ENCODE results near the gene CHN2. TPM values are rescaled to one million over a fixed set of nuclear protein-coding genes. Genes with fewer than 3 reads are reported as not detected.

The CHN2 gene
- total RNA-seq, 1 donor from 2014 or later = 0.50 TPM

- no peak for DNase-seq (ENCODE audit: low spot score)
- H3K9me3 Mint-ChIP-seq (ENCODE audit: low read depth) = no peaks in the 10 kb centered on the region
- peaks cover 16% of the 10 kb centered on the region for H3K27me3 Mint-ChIP-seq (ENCODE audit: low read depth)
- no peaks in the 10 kb centered on the region for H3K36me3 Mint-ChIP-seq (ENCODE audit: low read depth)
- TF ChIP-seq CTCF (IDR thresholded peaks at IDR 0.05) = no peak
- H3K27ac Mint-ChIP-seq (ENCODE audit: unreplicated experiment) = no peak overlapping the region
- no peak overlapping the region for H3K4me3 Mint-ChIP-seq (ENCODE audit: unreplicated experiment)
- H3K4me1 Mint-ChIP-seq (ENCODE audit: low read depth) = no peaks in the 10 kb centered on the region
Measured at GRCh38 chr7:29247963-29248236, 53.3 kb downstream of the CHN2 start.

GRCh38 chr7:29248713-29249382 is 54.3 kb downstream of the CHN2 start:
- Mint-ChIP-seq H3K36me3 (ENCODE audit: low read depth) (no peaks in the 10 kb centered on the region), H3K27ac (ENCODE audit: unreplicated experiment) (no peak overlapping the region)

GRCh38 chr7:29249383-29249750 is 54.8 kb downstream of the CHN2 start:
- no peak for DNase-seq (ENCODE audit: low spot score)
- no peaks in the 10 kb centered on the region for H3K9me3 Mint-ChIP-seq (ENCODE audit: low read depth)
- H3K27me3 Mint-ChIP-seq (ENCODE audit: low read depth) = peaks cover 9% of the 10 kb centered on the region
- H3K4me1 Mint-ChIP-seq (ENCODE audit: low read depth) = no peaks in the 10 kb centered on the region
- no peak for TF ChIP-seq CTCF (IDR thresholded peaks at IDR 0.05)
- H3K4me3 Mint-ChIP-seq (ENCODE audit: unreplicated experiment) = no peak overlapping the region
- H3K27ac Mint-ChIP-seq (ENCODE audit: unreplicated experiment) = no peak overlapping the region
- no peaks in the 10 kb centered on the region for H3K36me3 Mint-ChIP-seq (ENCODE audit: low read depth)

More at GRCh38 chr7:29248713-29249382, 54.3 kb downstream of the CHN2 start:
- no peaks in the 10 kb centered on the region for H3K4me1 Mint-ChIP-seq (ENCODE audit: low read depth)
- TF ChIP-seq CTCF (IDR thresholded peaks at IDR 0.05) = no peak
- H3K9me3 Mint-ChIP-seq (ENCODE audit: low read depth) = no peaks in the 10 kb centered on the region
- peaks cover 12% of the 10 kb centered on the region for H3K27me3 Mint-ChIP-seq (ENCODE audit: low read depth)
- H3K4me3 Mint-ChIP-seq (ENCODE audit: unreplicated experiment) = no peak overlapping the region
- DNase-seq (ENCODE audit: low spot score) = no peak

- no peak for TF ChIP-seq CTCF (IDR thresholded peaks at IDR 0.05)
- Mint-ChIP-seq H3K27me3 (ENCODE audit: low read depth) (peaks cover 4% of the 10 kb centered on the region), H3K4me3 (ENCODE audit: unreplicated experiment) (no peak overlapping the region), H3K4me1 (ENCODE audit: low read depth) (no peaks in the 10 kb centered on the region), H3K36me3 (ENCODE audit: low read depth) (no peaks in the 10 kb centered on the region), H3K9me3 (ENCODE audit: low read depth) (no peaks in the 10 kb centered on the region), H3K27ac (ENCODE audit: unreplicated experiment) (no peak overlapping the region)
- DNase-seq (ENCODE audit: low spot score) = no peak
Measured at GRCh38 chr7:29249860-29250259, 55.3 kb downstream of the CHN2 start.

- DNase-seq (ENCODE audit: low spot score) = no peak
- Mint-ChIP-seq H3K9me3 (ENCODE audit: low read depth) (no peaks in the 10 kb centered on the region), H3K4me3 (ENCODE audit: unreplicated experiment) (no peak overlapping the region), H3K27me3 (ENCODE audit: low read depth) (no peaks in the 10 kb centered on the region), H3K4me1 (ENCODE audit: low read depth) (peaks cover 9% of the 10 kb centered on the region), H3K36me3 (ENCODE audit: low read depth) (no peaks in the 10 kb centered on the region), H3K27ac (ENCODE audit: unreplicated experiment) (no peak overlapping the region)
- TF ChIP-seq CTCF (IDR thresholded peaks at IDR 0.05) = no peak
Measured at GRCh38 chr7:29253225-29253624, 58.6 kb downstream of the CHN2 start.
